GM23338 (cell line): ENCODE data around the gene PPP1R9A. TPM values are rescaled to one million over a fixed set of nuclear protein-coding genes. Genes with fewer than 3 reads are reported as not detected.

Source experiments
- ATAC-seq: fragments of 200-7000 bp; cut with Tn5 transposase; 3 replicates; pipeline ENCODE4 v1.9.1; 2020
- DNase-seq: peaks from one replicate; pipeline ENCODE4 v3.0.0-alpha.2; 2015; ENCODE audit warnings: low spot score
- H2AFZ ChIP-seq: fragments of 200-600 bp; sonication (generic); 2 replicates; pipeline ENCODE4 v1.8.0; 2016; ENCODE audit warnings: antibody characterized with exemption, mild to moderate bottlenecking, moderate library complexity
- H3F3A ChIP-seq: fragments of 200-600 bp; sonication (generic); replicated peaks from 2 replicates; pipeline ENCODE4 v1.8.0; 2017; ENCODE audit warnings: antibody characterized with exemption, mixed run types, low read depth
- H3K27ac ChIP-seq: fragments of 200-600 bp; sonication (generic); 2 replicates; pipeline ENCODE4 v1.6.1; 2016; ENCODE audit warnings: low read depth
- H3K27me3 ChIP-seq: fragments of 200-600 bp; sonication (generic); 2 replicates; pipeline ENCODE4 v1.8.0; 2016; ENCODE audit warnings: mild to moderate bottlenecking, mixed run types, moderate library complexity; ENCODE audit not compliant: insufficient read depth
- H3K36me3 ChIP-seq: fragments of 200-600 bp; sonication (generic); 2 replicates; pipeline ENCODE4 v1.8.0; 2016; ENCODE audit warnings: mild to moderate bottlenecking; ENCODE audit not compliant: insufficient read depth
- H3K4me1 ChIP-seq: fragments of 200-600 bp; sonication (generic); 2 replicates; pipeline ENCODE4 v1.8.0; 2016; ENCODE audit warnings: mild to moderate bottlenecking, moderate library complexity; ENCODE audit not compliant: insufficient read depth
- H3K4me2 ChIP-seq: fragments of 200-600 bp; sonication (generic); 2 replicates; pipeline ENCODE4 v1.7.1; 2017; ENCODE audit warnings: mixed run types
- H3K4me3 ChIP-seq: fragments of 200-600 bp; sonication (generic); 2 replicates; pipeline ENCODE4 v1.6.1; 2016; ENCODE audit warnings: mixed run types
- H3K79me2 ChIP-seq: fragments of 200-600 bp; sonication (generic); replicated peaks from 2 replicates; pipeline ENCODE4 v1.8.0; 2017; ENCODE audit warnings: mild to moderate bottlenecking; ENCODE audit not compliant: insufficient read depth
- H3K9me2 ChIP-seq: fragments of 200-600 bp; sonication (generic); 2 replicates; pipeline ENCODE4 v1.8.0; 2017; ENCODE audit not compliant: insufficient read depth
- H4K20me1 ChIP-seq: fragments of 200-600 bp; sonication (generic); replicated peaks from 2 replicates; pipeline ENCODE4 v1.8.0; 2017; ENCODE audit warnings: mild to moderate bottlenecking; ENCODE audit not compliant: insufficient read depth
- H3K27ac Mint-ChIP-seq: 2 replicates; pipeline ENCODE4 v1.8.0; 2020; ENCODE audit warnings: inconsistent platforms, mild to moderate bottlenecking, moderate library complexity, mixed read lengths
- H3K27me3 Mint-ChIP-seq: 3 replicates; pipeline ENCODE4 v1.8.0; 2022; ENCODE audit warnings: low read depth, mild to moderate bottlenecking, moderate library complexity, mixed read lengths, inconsistent platforms; ENCODE audit not compliant: insufficient read depth, poor library complexity
- H3K36me3 Mint-ChIP-seq: 3 replicates; pipeline ENCODE4 v1.8.0; 2021; ENCODE audit warnings: low read depth, mild to moderate bottlenecking, inconsistent platforms, moderate library complexity, mixed read lengths
- H3K4me1 Mint-ChIP-seq: 3 replicates; pipeline ENCODE4 v1.8.0; 2020; ENCODE audit warnings: mild to moderate bottlenecking, inconsistent platforms, mixed read lengths
- H3K4me3 Mint-ChIP-seq: 3 replicates; pipeline ENCODE4 v1.8.0; 2021; ENCODE audit warnings: moderate library complexity, mild to moderate bottlenecking, inconsistent platforms, mixed read lengths
- H3K9me3 Mint-ChIP-seq: 3 replicates; pipeline ENCODE4 v1.8.0; 2020; ENCODE audit warnings: moderate library complexity, mild to moderate bottlenecking, inconsistent platforms, mixed read lengths
- CREB1 ChIP-seq: fragments of 250-450 bp; sonication (Bioruptor Pico); IDR thresholded peaks from 2 replicates; pipeline ENCODE4 v1.5.0; 2020; ENCODE audit warnings: low read depth, mild to moderate bottlenecking, moderate library complexity
- EZH2 ChIP-seq: fragments of 200-600 bp; sonication (generic); IDR thresholded peaks from one replicate; pipeline ENCODE4 v1.8.0; 2017; ENCODE audit warnings: antibody characterized with exemption, mild to moderate bottlenecking, low read depth; ENCODE audit not compliant: unreplicated experiment
- EZH2phosphoT487 ChIP-seq: fragments of 200-600 bp; sonication (generic); IDR thresholded peaks from one replicate; pipeline ENCODE4 v1.8.1; 2018; ENCODE audit warnings: antibody characterized with exemption; ENCODE audit not compliant: unreplicated experiment
- JUNB ChIP-seq: IDR thresholded peaks from one replicate; pipeline ENCODE4 v1.6.1; 2016; ENCODE audit warnings: antibody characterized with exemption; ENCODE audit not compliant: unreplicated experiment
- POLR2AphosphoS5 ChIP-seq: IDR thresholded peaks from 2 replicates; pipeline ENCODE4 v1.6.1; 2016; ENCODE audit warnings: antibody characterized with exemption, low read depth
- REST ChIP-seq: IDR thresholded peaks from one replicate; pipeline ENCODE4 v1.6.1; 2018; ENCODE audit warnings: antibody characterized with exemption; ENCODE audit not compliant: unreplicated experiment
- ZNF114 ChIP-seq: fragments of 250-450 bp; sonication (Bioruptor Pico); IDR thresholded peaks from 2 replicates; pipeline ENCODE4 v1.5.0; 2020; ENCODE audit warnings: mild to moderate bottlenecking, moderate library complexity
- ZNF331 ChIP-seq: fragments of 250-450 bp; sonication (Bioruptor Pico); IDR thresholded peaks from 2 replicates; pipeline ENCODE4 v1.5.0; 2020; ENCODE audit warnings: low read depth, mild to moderate bottlenecking, moderate library complexity
- polyA plus RNA-seq: library from polyadenylated mRNA; unstranded; fragments of >200 nt; fragmentation: Nextera tagmentation; extraction: Ambion mirVana; gene quantifications from 2 replicates; pipeline ENCODE4 v1.2.1, GENCODE V29; 2016
- total RNA-seq: library from RNA; depleted of rRNA; stranded (reverse); fragments of >200 nt; shearing (Covaris generic); gene quantifications from 2 replicates; pipeline ENCODE4 v1.2.3, GENCODE V29; 2014
- TF ChIP-seq, protein P1 (sequence below), 2 experiments: fragments of 200-600 bp in 1 of 2; sonication (generic) in 1 of 2; conservative IDR thresholded peaks; 2 replicates each; pipeline versions ENCODE4 v1.5.1 to v1.6.1; 2016 to 2017; ENCODE audit warnings: antibody characterized with exemption in 2 of 2, low read depth in 2 of 2, mild to moderate bottlenecking in 2 of 2, moderate library complexity in 1 of 2
- TF ChIP-seq, protein P2 (sequence below): IDR thresholded peaks from 2 replicates; pipeline ENCODE4 v1.6.1; 2016; ENCODE audit warnings: antibody characterized with exemption

The PPP1R9A gene
- total and polyA plus RNA-seq, 2 experiments from 2014 or later = 10.6 to 31.8 TPM

DNA sequence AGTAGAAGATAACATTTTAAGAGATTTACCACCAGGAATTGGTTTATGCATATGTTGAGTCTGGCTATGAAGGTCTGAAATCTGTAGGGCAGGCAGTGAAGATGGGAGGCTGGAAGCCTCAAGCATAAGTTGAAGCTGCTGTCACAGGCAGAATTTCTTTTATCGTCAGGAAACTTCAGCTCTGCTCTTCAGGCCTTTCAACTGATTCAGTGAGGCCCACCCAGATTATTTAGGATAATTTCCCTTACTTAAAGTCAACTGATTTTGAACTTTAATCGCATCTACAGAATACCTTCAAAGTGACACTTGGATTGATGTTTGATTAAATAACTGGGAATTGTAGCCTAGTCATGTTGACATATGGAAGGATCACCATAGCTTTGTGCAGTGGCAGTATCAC is 190.5 kb downstream of the PPP1R9A start:
- Mint-ChIP-seq H3K9me3 (no peaks in the 10 kb centered on the region), H3K36me3 (peaks cover 4% of the 10 kb centered on the region; the same call in 1 of the 3 replicates), H3K27ac (no peak overlapping the region), H3K4me1 (peaks cover 21% of the 10 kb centered on the region), H3K4me3 (no peak overlapping the region), H3K27me3 (peaks cover 2% of the 10 kb centered on the region)
- Histone ChIP-seq H3K9me2 (no peaks in the 10 kb centered on the region), H2AFZ (no peak overlapping the region), H3K4me2 (no peak overlapping the region), H3K79me2 (no peaks in the 10 kb centered on the region), H3K4me3 (no peak overlapping the region), H3K4me1 (no peaks in the 10 kb centered on the region), H3F3A (no peaks in the 10 kb centered on the region), H4K20me1 (no peaks in the 10 kb centered on the region; the same call in 1 of the 2 replicates), H3K36me3 (no peaks in the 10 kb centered on the region), H3K27me3 (no peaks in the 10 kb centered on the region), H3K27ac (no peak overlapping the region)
- no peak for ATAC-seq
- DNase-seq = no peak
- TF ChIP-seq CREB1 (CRISPR knock-in tag) = no peak

GRCh38 chr7:95099106-95099505 is 191.7 kb downstream of the PPP1R9A start:
- Histone ChIP-seq H3K4me3 (no peak overlapping the region), H3K27ac (no peak overlapping the region), H4K20me1 (no peaks in the 10 kb centered on the region; the same call in 1 of the 2 replicates), H3K4me2 (no peak overlapping the region), H3K36me3 (no peaks in the 10 kb centered on the region), H3F3A (no peaks in the 10 kb centered on the region), H3K79me2 (no peaks in the 10 kb centered on the region), H2AFZ (no peak overlapping the region), H3K4me1 (no peaks in the 10 kb centered on the region), H3K27me3 (no peaks in the 10 kb centered on the region), H3K9me2 (no peaks in the 10 kb centered on the region)
- Mint-ChIP-seq H3K4me1 (peaks cover 16% of the 10 kb centered on the region; the same call in 2 of the 3 replicates), H3K4me3 (no peak overlapping the region), H3K36me3 (peaks cover 4% of the 10 kb centered on the region; the same call in 1 of the 3 replicates), H3K27me3 (peaks cover 2% of the 10 kb centered on the region), H3K9me3 (no peaks in the 10 kb centered on the region), H3K27ac (no peak overlapping the region)
- DNase-seq = no peak
- ATAC-seq = no peak
- no peak for TF ChIP-seq POLR2AphosphoS5
- TF ChIP-seq, protein P1, sequence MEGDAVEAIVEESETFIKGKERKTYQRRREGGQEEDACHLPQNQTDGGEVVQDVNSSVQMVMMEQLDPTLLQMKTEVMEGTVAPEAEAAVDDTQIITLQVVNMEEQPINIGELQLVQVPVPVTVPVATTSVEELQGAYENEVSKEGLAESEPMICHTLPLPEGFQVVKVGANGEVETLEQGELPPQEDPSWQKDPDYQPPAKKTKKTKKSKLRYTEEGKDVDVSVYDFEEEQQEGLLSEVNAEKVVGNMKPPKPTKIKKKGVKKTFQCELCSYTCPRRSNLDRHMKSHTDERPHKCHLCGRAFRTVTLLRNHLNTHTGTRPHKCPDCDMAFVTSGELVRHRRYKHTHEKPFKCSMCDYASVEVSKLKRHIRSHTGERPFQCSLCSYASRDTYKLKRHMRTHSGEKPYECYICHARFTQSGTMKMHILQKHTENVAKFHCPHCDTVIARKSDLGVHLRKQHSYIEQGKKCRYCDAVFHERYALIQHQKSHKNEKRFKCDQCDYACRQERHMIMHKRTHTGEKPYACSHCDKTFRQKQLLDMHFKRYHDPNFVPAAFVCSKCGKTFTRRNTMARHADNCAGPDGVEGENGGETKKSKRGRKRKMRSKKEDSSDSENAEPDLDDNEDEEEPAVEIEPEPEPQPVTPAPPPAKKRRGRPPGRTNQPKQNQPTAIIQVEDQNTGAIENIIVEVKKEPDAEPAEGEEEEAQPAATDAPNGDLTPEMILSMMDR (conservative IDR thresholded peaks at IDR 0.05; ENCODE audit: low read depth in 2 of 2) = no peak
- no peak for TF ChIP-seq EZH2
- TF ChIP-seq JUNB = no peak
- no peak for TF ChIP-seq EZH2phosphoT487
- TF ChIP-seq, protein P2, sequence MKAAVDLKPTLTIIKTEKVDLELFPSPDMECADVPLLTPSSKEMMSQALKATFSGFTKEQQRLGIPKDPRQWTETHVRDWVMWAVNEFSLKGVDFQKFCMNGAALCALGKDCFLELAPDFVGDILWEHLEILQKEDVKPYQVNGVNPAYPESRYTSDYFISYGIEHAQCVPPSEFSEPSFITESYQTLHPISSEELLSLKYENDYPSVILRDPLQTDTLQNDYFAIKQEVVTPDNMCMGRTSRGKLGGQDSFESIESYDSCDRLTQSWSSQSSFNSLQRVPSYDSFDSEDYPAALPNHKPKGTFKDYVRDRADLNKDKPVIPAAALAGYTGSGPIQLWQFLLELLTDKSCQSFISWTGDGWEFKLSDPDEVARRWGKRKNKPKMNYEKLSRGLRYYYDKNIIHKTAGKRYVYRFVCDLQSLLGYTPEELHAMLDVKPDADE = no peak
- no peak for TF ChIP-seq ZNF331 (CRISPR knock-in tag)
- TF ChIP-seq REST = no peak
- TF ChIP-seq ZNF114 = no peak
- TF ChIP-seq CREB1 (CRISPR knock-in tag) = no peak
